Spinal cord (tissue), 10 donors: ENCODE measurements around the gene XKR7. TPM values are rescaled to one million over a fixed set of nuclear protein-coding genes. Genes with fewer than 3 reads are reported as not detected.

Experiments
- DNase-seq, 6 donors: peaks; one replicate each; pipeline versions ENCODE4 v3.0.0 to v3.0.0-alpha.2; 2013 to 2015; ENCODE audit warnings: low spot score in 6 of 6, low read depth in 4 of 6
- H3K27ac ChIP-seq: one replicate; pipeline ENCODE4 v1.5.1; 2013; ENCODE audit warnings: low read depth, low read length, control low read depth
- H3K27me3 ChIP-seq: one replicate; pipeline ENCODE4 v1.6.1; 2013; ENCODE audit warnings: low read length; ENCODE audit not compliant: control insufficient read depth, insufficient read depth
- H3K36me3 ChIP-seq: one replicate; pipeline ENCODE4 v1.6.1; 2013; ENCODE audit warnings: low read length; ENCODE audit not compliant: control insufficient read depth, insufficient read depth
- H3K4me1 ChIP-seq: one replicate; pipeline ENCODE4 v1.6.1; 2013; ENCODE audit warnings: low read length; ENCODE audit not compliant: control insufficient read depth, insufficient read depth
- H3K4me3 ChIP-seq: one replicate; pipeline ENCODE4 v1.5.1; 2013; ENCODE audit warnings: low read depth, low read length, control low read depth
- H3K9me3 ChIP-seq: one replicate; pipeline ENCODE4 v1.6.1; 2013; ENCODE audit warnings: low read length; ENCODE audit not compliant: control insufficient read depth, insufficient read depth
- WGBS: methylation state at CpG from one replicate; pipeline ENCODE4 v1.1.5; 2013; ENCODE audit warnings: missing lambda C conversion rate; ENCODE audit not compliant: insufficient coverage; 5-methylcytosine and 5-hydroxymethylcytosine counted together
- polyA plus RNA-seq, 2 donors: library from polyadenylated mRNA; unstranded; fragments of 120-200 nt; gene quantifications; one replicate each; pipeline ENCODE4 v1.2.1, GENCODE V29; 2013; ENCODE audit not compliant: insufficient read length in 2 of 2
- total RNA-seq, 2 donors: library from RNA; depleted of rRNA in 1 of 2; stranded (reverse); fragments of 120-200 nt in 1 of 2; fragments of >200 nt in 1 of 2; gene quantifications; one replicate each; pipeline versions ENCODE4 v1.2.3 to v1.2.4, GENCODE V29; 2013 to 2014
- donor health status: healthy.

XKR7 gene
- total and polyA plus RNA-seq, 4 donors, result 1.8 to 9.0 (median 5.8) TPM

GRCh38 chr20:31974296-31974695, 6.3 kb downstream of the XKR7 start:
- Histone ChIP-seq H3K27me3 (peaks cover 2% of the 10 kb centered on the region), H3K9me3 (no peaks in the 10 kb centered on the region), H3K27ac (no peak overlapping the region), H3K4me3 (no peak overlapping the region), H3K4me1 (peaks cover 5% of the 10 kb centered on the region), H3K36me3 (no peaks in the 10 kb centered on the region)
- 83% methylated on average over 2 of the region's 2 CpGs for WGBS
- no peak for DNase-seq

GRCh38 chr20:31974951-31975487, 7.1 kb downstream of the XKR7 start:
- no peak overlapping the region for H3K4me3 ChIP-seq
- no peak for DNase-seq
- 21% methylated on average over 5 of the region's 10 CpGs for WGBS
- H3K27me3 ChIP-seq, result peaks cover 2% of the 10 kb centered on the region
- H3K27ac ChIP-seq, result no peak overlapping the region
- H3K36me3 ChIP-seq, result no peaks in the 10 kb centered on the region
- peaks cover 5% of the 10 kb centered on the region for H3K4me1 ChIP-seq
- H3K9me3 ChIP-seq, result no peaks in the 10 kb centered on the region

GRCh38 chr20:31975874-31976273, 7.9 kb downstream of the XKR7 start:
- Histone ChIP-seq H3K27ac (no peak overlapping the region), H3K4me3 (no peak overlapping the region), H3K4me1 (peaks cover 5% of the 10 kb centered on the region), H3K9me3 (no peaks in the 10 kb centered on the region), H3K36me3 (no peaks in the 10 kb centered on the region), H3K27me3 (peaks cover 2% of the 10 kb centered on the region)
- no CpG with 5 or more reads among the region's 2 CpGs for WGBS
- DNase-seq, result no peak

- no peak for DNase-seq
- peaks cover 2% of the 10 kb centered on the region for H3K27me3 ChIP-seq
- no peak overlapping the region for H3K27ac ChIP-seq
- 92% methylated on average over 2 of the region's 4 CpGs for WGBS
- H3K36me3 ChIP-seq, result no peaks in the 10 kb centered on the region
- H3K9me3 ChIP-seq, result no peaks in the 10 kb centered on the region
- H3K4me1 ChIP-seq, result peaks cover 5% of the 10 kb centered on the region
- H3K4me3 ChIP-seq, result no peak overlapping the region
Measured at GRCh38 chr20:31977080-31977479, 9.1 kb downstream of the XKR7 start.

GRCh38 chr20:31979713-31980426, 11.9 kb downstream of the XKR7 start:
- Histone ChIP-seq H3K9me3 (no peaks in the 10 kb centered on the region), H3K36me3 (no peaks in the 10 kb centered on the region), H3K27me3 (no peaks in the 10 kb centered on the region), H3K4me3 (no peak overlapping the region), H3K27ac (no peak overlapping the region), H3K4me1 (peaks cover 4% of the 10 kb centered on the region)
- WGBS, result 83% methylated on average over 1 of the region's 6 CpGs
- DNase-seq, result no peak

GRCh38 chr20:31981784-31982183, 13.8 kb downstream of the XKR7 start:
- H3K9me3 ChIP-seq, result no peaks in the 10 kb centered on the region
- no peaks in the 10 kb centered on the region for H3K4me1 ChIP-seq
- DNase-seq, result no peak
- H3K36me3 ChIP-seq, result no peaks in the 10 kb centered on the region
- H3K27ac ChIP-seq, result no peak overlapping the region
- H3K27me3 ChIP-seq, result no peaks in the 10 kb centered on the region
- 85% methylated on average over 2 of the region's 2 CpGs for WGBS
- no peak overlapping the region for H3K4me3 ChIP-seq

- Histone ChIP-seq H3K9me3 (no peaks in the 10 kb centered on the region), H3K27ac (no peak overlapping the region), H3K27me3 (no peaks in the 10 kb centered on the region), H3K4me3 (no peak overlapping the region), H3K4me1 (no peaks in the 10 kb centered on the region), H3K36me3 (no peaks in the 10 kb centered on the region)
- DNase-seq, result peak in 2 of 6 donors; percentile 30 to 90
- 15% methylated on average over 5 of the region's 6 CpGs for WGBS
Measured at GRCh38 chr20:31984981-31985471, 17.1 kb downstream of the XKR7 start.

GRCh38 chr20:31987744-31988143, 19.8 kb downstream of the XKR7 start:
- Histone ChIP-seq H3K4me1 (peaks cover 8% of the 10 kb centered on the region), H3K27me3 (no peaks in the 10 kb centered on the region), H3K36me3 (no peaks in the 10 kb centered on the region), H3K4me3 (no peak overlapping the region), H3K9me3 (no peaks in the 10 kb centered on the region), H3K27ac (no peak overlapping the region)
- no peak for DNase-seq
- WGBS, result 63% methylated on average over 1 of the region's 1 CpG

- Histone ChIP-seq H3K36me3 (no peaks in the 10 kb centered on the region), H3K4me3 (no peak overlapping the region), H3K9me3 (no peaks in the 10 kb centered on the region), H3K4me1 (peaks cover 8% of the 10 kb centered on the region), H3K27me3 (peaks cover 3% of the 10 kb centered on the region), H3K27ac (no peak overlapping the region)
- no peak for DNase-seq
- WGBS, result 87% methylated on average over 5 of the region's 5 CpGs
Measured at GRCh38 chr20:31988430-31989015, 20.6 kb downstream of the XKR7 start.
